Stimulated activated CD4-positive, alpha-beta T cell treated with anti-CD3 and anti-CD28 coated beads, Interleukin-1b, Interleukin-23, amount 100 ng/mL, for 1 hour (primary cell): ENCODE results near the gene PCCA.

Experiments used
- DNase-seq, 2 donors: peaks; one replicate each; pipeline ENCODE4 v3.0.0-alpha.2; 2020; ENCODE audit warnings: low read depth in 2 of 2

PCCA gene

GRCh38 chr13:100470866-100471505 is 382.1 kb downstream of the PCCA start:
- no peak for DNase-seq

- DNase-seq, result no peak
These were observed 384.2 kb downstream of the PCCA start for GRCh38 chr13:100473087-100473486.

- no peak for DNase-seq
These were observed 384.7 kb downstream of the PCCA start for GRCh38 chr13:100473501-100474044.

- no peak for DNase-seq
These were observed 388.1 kb downstream of the PCCA start for GRCh38 chr13:100476963-100477362.

GRCh38 chr13:100478107-100478809 is 389.4 kb downstream of the PCCA start:
- DNase-seq, result no peak

- DNase-seq, result no peak
These were observed 391.8 kb downstream of the PCCA start for GRCh38 chr13:100480676-100481075.

GRCh38 chr13:100483139-100483538 is 394.2 kb downstream of the PCCA start:
- no peak for DNase-seq

- DNase-seq, result no peak
These were observed 395.0 kb downstream of the PCCA start for GRCh38 chr13:100483841-100484381.

GRCh38 chr13:100484702-100485101 is 395.8 kb downstream of the PCCA start:
- DNase-seq, result no peak

- DNase-seq, result no peak
These were observed 396.4 kb downstream of the PCCA start for GRCh38 chr13:100485265-100485664.

- DNase-seq, result no peak
These were observed 401.8 kb downstream of the PCCA start for GRCh38 chr13:100490692-100491091.

GRCh38 chr13:100491164-100491842 is 402.4 kb downstream of the PCCA start:
- no peak for DNase-seq

GRCh38 chr13:100493418-100493817 is 404.5 kb downstream of the PCCA start:
- DNase-seq, result no peak

GRCh38 chr13:100495455-100495854 is 406.6 kb downstream of the PCCA start:
- no peak for DNase-seq

GRCh38 chr13:100497389-100497788 is 408.5 kb downstream of the PCCA start:
- no peak for DNase-seq

- DNase-seq, result no peak
These were observed 413.6 kb downstream of the PCCA start for GRCh38 chr13:100502446-100502845.

GRCh38 chr13:100503622-100504021 is 414.7 kb downstream of the PCCA start:
- DNase-seq, result no peak

GRCh38 chr13:100506154-100506553 is 417.3 kb downstream of the PCCA start:
- DNase-seq, result peak in 1 of 2 donors; percentile 17

GRCh38 chr13:100506600-100507422 is 417.9 kb downstream of the PCCA start:
- DNase-seq, result no peak

GRCh38 chr13:100508455-100508854 is 419.6 kb downstream of the PCCA start:
- DNase-seq, result no peak

GRCh38 chr13:100508996-100509395 is 420.1 kb downstream of the PCCA start:
- no peak for DNase-seq
